Amniotic stem cell (primary cell): ENCODE data around the gene RAPGEF1.

Experiments
- DNase-seq: peaks from one replicate; lab custom pipeline; 2025; lab: John Stamatoyannopoulos, UW

RAPGEF1 gene

DNA sequence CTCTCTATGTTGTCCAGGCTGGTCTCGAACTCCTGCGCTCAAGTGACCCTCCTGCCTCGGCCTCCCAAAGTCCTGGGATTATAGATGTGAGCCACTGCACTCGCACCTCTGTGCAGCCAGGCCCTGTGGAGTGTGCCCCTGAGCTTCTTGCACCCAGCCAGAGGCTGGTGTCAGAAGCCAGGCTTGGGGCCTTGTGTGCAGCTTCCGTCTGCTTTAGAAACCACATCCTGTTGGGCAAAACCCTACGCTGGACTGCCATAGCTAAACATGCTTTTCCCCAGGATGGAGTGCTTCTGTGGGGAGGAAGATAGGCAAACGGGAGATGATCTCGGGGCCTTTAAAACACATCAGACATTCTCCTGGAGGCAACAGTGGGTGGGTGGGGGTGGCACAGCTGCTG is 154.5 kb downstream of the RAPGEF1 start:
- no peak for DNase-seq

- DNase-seq = no peak
These were observed 155.0 kb downstream of the RAPGEF1 start for GRCh38 chr9:131584858-131585257.

DNA sequence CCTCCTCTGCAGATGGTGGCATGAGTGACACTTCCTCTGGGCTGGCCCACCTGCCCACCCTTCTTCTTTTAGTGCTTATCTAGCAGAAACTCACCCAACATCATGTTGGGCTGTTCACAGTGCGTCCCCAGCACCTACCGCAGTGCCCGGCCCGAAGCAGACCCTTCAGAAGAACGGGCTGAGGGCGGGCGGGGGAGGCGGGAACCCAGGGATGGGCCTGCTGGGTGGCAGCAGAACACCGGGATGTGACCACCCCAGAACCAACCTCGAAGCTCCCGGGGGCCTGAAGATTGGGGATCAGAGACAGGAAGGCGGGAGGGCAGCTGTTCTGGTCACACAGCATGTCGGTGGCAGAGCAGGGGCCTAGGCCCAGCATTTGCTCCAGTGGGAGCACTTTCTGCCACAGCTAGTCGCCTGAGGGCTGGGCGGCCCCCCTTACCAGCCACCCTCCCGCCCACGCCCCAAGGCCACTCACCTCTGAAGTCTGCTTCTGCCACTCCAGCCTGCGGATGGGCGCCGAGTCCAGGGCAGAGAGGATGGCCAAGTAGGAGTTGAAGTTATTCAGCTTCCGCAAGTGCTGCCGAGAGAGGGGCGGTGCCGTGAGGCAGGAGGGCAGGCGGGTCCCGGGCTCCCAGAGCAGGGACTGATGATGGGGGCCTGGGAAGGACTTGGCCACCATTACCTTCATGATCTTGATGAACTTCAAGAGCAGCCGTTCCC is 155.9 kb downstream of the RAPGEF1 start:
- no peak for DNase-seq

- no peak for DNase-seq
These were observed 156.6 kb downstream of the RAPGEF1 start for GRCh38 chr9:131583337-131583645.

DNA sequence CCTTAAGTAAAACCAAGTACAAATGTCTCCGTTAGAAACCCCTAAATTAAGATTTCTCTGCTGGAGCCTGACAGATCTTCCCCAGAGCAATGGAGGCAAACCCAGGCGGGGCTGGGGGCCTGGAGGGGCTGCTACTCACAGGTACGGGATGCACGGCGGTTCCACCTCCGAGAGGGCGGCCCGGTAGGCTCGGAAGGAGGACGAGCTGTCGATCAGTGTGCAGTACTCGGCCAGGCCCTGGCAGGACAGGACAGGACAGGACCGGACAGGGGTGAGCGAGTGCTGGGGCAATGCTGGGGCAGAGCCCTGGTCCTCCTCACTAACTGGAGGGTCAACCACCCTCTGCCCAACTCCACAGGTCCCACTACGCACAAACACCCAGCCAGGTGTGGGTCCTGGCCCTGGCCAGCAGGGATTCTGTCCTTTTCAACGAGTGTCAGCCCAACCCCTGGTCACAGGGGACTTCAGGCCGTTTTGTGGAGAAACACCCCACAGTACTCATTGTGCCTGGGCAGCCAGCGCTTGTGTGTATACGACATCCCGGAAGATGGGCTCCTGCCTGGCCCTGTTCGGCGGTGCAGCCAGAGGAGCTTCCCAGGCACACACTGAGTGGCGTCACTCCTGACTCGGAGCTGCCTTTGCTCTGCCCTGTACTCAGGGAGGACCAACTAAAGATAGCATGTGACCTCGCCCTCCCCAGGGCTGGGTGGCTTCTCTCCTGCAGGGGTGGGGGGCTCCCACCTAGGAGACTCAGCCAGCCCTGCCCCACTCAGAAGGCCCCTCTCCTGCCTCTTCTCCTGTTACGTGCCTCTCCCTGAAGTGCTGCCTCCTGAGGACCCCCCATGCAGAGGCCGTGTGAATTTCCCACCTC is 157.2 kb downstream of the RAPGEF1 start:
- DNase-seq = no peak

GRCh38 chr9:131582056-131582455 is 157.8 kb downstream of the RAPGEF1 start:
- no peak for DNase-seq

DNA sequence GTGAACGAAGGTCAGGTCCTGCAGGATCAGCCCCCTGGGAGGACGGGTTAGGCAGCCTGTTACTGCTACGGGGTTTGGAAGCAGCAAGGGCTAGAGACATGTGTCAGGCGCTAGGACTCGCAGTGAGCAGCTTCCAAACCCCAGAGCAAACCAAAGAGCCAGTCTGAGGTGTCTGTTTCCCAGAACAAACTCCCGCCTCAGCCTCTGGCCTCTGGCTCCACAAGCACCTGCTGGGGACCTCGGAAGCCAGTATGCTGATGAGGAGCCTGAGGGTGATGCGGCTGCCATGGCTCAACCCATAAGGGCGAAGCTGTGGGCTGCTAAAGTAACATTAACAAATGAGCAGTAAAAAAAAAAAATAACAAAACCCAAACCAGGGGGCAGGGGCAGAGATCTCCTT is 159.5 kb downstream of the RAPGEF1 start:
- DNase-seq = no peak

DNA sequence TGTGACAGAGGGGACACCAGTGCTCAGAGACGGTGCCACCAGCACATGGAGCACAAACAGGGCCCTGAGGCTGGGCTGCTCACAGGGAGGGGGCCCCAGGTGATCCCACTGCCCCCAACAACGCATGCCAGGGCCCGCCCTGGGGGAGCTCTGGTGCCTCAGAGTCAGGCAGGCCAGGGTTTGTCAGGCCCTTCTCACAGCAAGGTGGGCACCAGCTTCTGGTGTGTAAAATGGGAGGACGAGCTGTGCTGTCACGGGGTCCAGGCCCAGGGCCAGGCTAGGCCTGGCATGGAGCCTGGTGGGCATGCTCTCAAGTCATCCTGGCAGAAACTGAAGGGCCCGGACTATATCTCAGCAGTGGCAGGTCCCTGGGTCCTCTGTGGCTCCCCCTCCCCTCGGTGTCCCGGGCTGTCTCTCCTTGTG is 160.1 kb downstream of the RAPGEF1 start:
- DNase-seq = no peak

DNA sequence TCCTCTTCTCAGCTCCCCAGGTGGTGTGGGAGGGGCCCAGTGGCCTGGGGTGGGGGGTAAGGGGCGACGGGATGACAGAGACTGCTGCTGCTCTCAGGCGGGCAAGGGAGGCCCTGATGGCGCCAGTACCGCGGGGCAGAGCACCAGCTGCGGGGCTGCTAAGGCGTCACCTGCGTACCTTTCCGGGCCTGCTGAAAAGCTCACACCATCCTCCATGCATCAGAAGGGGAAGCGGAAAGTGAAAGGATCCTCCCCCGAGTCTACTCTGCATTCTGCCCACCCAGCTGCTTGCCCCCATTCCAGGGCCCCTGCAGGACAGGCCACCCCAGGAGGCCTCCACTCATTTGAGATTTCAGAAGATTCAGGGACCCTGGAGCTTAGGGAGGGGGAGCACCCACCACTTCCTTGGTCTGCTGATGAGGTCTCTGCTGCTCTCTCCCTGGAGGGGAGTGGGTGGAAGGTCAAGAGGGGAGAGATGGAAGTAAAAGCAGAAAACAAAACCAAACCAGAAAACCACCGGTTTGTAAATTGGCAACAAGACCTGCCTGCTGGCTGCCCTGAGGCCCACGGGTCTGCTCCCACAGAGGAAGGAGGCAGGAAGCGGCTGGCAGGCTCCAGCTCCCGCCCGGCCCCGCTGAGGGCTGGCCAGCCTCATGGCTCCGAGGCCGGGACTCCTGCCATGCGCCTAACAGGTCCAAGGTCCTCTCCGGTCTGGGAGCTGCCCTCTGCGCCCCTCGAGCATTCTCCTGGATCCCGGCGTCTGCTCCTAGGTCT is 161.0 kb downstream of the RAPGEF1 start:
- DNase-seq = no peak

- no peak for DNase-seq
These were observed 161.9 kb downstream of the RAPGEF1 start for GRCh38 chr9:131578021-131578420.

DNA sequence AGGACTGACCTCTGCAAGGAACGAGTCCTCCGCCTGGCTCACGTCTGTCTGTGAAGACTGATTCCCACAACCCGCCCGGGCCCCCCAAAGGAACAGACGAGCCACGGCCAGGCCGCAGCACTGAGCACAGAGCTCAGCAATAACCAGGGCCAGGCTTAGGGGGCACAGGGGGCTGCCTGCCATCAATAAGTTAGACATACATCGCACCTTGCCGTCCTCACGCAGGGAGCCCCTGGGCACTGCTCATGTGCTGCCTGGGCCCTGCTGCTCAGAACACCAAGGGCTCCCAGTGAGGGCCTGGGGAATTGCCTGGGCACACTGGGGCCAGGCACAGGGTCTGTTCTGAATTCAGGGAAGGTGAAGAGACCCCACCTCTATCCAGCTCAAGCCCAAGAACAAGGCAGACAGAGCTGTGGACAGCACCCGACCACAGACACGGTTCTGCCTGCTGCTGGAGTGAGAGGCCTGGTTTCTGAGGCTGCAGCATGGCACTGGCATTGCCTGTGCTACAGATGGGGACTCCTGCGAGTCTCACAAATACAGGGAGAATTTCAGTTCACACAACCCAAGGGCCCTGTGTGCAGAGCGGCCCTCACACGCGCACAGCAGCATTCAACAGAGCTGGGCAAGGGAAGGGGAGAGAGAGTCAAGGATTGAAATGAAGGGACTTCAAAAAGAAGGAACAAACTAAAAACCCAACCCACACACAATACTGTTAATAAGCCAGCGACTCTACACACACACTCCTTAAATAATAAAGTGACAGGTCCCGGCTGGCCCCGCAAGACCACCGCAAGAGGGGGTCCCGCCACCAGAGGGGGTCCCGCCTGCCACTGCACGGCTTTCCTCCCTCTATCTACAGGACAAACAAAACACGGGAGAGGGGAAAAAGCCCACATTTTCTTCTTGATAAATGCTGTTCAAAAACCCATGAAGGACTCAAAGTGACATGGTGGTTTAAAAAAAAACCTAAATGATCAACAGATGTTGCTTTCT is 162.6 kb downstream of the RAPGEF1 start:
- no peak for DNase-seq

DNA sequence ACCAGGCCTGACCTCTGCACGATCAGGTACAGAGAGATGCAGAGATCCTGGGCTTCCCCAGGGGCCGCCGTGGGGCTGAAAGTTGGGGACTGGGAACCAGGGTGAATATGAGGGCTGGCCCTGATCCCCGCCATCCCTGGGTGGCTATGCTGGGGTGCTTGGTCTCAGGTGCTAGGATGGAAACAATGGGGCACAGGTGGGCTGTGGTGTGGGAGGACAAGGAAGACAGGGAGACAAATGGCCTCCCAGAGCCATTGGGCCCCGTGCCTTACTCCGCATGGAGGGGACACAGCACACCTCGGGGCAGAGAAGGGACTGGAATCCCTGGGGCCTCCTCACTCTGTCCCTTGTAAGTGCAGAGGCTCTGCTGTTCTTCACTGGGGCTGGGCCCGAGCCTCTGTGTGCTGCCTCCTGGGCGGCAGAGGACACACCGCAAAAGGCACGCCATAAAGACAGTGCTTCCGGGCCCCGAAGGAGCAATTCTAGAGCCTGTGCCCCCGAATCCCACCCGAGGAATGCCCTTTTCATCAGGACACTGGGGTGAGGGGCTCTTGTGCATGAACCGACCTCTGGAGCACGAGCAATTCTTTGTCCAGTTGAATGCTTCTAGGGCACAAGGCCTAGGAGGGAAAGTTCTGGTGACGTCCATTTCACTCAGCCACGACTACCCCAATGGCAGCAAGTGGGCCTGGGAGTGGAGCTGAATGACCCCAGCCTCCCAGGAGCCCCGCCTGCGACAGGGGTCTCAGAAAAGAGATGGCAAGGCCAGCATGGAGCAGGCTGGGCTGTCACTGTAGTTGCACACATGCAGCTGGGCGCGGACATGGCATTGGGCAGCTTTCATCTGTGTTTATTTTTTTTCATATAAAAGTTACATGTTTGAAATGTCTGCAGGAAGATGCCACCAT is 163.7 kb downstream of the RAPGEF1 start:
- no peak for DNase-seq

- no peak for DNase-seq
These were observed 164.9 kb downstream of the RAPGEF1 start for GRCh38 chr9:131574730-131575640.

DNA sequence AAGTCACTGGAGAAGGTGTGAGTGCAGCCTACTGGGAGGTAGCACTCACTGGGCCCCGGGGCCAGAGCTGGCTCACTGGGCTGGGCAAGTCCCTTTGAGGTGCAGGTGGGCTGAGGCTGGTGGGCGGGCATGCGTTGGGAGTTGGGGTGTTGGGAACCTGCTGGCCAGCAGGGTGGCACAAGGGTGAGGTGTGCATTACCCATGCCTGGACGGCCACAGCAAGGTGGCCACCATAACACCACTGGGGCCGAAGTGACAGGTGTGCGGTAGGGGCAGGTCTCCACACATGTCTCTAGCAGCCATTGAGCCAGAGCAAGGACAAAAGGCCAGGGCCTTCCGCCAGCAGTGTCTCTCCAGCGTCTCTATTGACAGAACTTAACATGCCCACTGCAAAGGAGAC is 172.0 kb downstream of the RAPGEF1 start:
- DNase-seq = no peak

- DNase-seq = no peak
These were observed 173.7 kb downstream of the RAPGEF1 start for GRCh38 chr9:131566158-131566557.

- no peak for DNase-seq
These were observed 174.5 kb downstream of the RAPGEF1 start for GRCh38 chr9:131565369-131565768.

DNA sequence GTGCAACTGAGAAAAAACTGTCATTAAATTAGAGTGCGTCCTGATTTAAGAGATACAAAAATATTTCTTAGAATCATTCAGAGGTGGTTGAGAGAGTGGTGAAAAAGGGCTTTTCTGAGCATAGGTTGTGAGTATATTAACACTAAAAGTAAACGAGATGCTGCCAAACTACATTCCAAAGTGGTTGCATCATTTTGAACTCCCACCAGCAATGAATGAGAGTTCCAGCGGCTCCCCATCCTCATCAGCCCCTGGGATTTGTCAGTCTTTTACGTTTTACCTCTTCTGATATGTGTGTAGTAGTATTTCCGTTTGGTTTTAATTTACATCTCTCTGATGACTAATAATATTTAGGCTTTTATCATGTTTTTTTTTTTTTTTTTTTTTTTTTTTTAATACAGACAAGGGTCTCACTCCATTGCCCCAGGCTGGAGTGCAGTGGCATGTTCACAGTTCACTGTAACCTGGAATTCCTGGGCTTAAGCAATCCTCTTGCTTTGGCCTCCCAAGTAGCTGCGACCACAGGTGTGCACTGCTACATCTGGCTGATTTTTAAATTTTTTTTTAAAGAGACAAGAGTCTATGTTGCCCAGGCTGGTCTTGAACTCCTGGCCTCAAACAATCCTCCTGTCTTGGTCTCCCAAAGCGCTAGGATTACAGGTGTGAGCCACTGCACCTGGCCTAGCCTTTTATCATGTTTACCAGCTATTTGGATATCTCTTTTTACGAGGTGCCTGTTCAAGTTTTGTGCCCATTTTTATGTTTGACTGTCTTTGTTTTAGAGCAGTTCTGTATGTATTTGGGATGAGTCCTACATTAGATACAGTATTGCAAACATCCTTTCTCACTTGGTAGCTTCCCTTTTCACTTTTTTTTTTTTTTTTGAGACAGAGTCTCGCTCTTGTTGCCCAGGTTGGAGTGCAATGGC is 177.6 kb downstream of the RAPGEF1 start:
- DNase-seq = no peak

DNA sequence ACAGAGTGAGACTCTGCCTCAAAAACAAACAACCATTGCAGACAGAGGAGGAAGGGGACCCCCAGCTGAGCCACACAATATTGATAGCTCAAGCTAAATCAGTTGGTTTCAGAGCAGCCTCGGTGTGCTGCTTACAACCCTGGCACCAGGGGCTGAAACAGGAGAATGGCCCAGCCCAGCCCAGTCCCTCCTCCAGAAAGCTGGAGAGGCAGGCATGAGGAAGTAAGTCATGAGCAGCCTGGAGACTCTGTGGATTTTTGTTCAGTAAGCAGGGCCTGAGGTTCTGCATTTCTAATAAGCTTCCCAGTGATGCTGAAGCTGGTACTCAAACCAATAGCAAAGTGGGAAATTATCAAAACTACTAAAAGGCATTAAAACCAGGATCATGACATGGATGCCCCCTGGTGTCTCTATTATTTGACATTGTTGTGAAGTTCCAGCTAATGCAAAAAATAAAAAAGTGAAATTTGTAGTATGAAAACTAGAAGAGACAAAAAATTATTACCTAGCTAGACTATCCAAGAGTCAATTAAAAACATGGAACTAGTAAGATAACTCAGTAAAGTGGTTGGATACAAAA is 180.4 kb downstream of the RAPGEF1 start:
- DNase-seq = no peak
